ENCODE data around the gene GPR158. TPM values are rescaled to one million over a fixed set of nuclear protein-coding genes. Genes with fewer than 3 reads are reported as not detected.

The GPR158 gene
- total and polyA plus RNA-seq, 2 of the 8 experiments (the other 6 are each of a cell fraction or from before 2014, with no cell fraction given), result 0.14 to 0.78 TPM

DNA sequence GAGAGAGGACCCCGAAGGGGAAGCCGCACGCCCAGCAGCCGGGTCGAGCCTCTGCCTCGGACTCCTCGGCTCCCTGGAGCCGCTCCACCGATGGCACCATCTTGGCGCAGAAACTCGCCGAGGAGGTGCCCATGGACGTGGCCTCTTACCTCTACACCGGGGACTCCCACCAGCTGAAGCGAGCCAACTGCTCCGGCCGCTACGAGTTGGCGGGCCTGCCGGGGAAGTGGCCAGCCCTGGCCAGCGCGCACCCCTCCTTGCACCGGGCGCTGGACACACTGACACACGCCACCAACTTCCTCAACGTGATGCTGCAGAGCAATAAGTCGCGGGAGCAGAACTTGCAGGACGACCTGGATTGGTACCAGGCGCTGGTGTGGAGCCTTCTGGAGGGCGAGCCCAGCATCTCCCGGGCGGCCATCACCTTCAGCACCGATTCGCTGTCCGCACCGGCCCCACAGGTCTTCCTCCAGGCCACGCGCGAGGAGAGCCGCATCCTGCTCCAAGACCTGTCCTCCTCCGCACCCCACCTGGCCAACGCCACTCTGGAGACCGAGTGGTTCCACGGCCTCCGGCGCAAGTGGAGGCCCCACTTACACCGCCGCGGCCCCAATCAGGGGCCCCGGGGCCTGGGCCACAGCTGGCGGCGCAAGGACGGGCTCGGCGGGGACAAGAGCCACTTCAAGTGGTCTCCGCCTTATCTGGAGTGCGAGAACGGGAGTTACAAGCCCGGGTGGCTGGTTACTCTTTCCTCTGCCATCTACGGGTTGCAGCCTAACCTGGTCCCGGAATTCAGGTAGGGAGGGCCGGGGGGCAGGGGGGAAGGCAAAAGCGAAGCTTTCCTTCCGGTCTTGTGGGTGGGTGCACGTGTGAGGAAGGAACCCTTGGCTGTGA is 973 bp downstream of the GPR158 start (continued):
- no peak for TF ChIP-seq KDM5A (IDR thresholded peaks at IDR 0.05; ENCODE audit: low read length)
